GM19240 (cell line): ENCODE measurements around the gene FAM9A.
A peak's percentile ranks its signal among the peaks of the same experiment; 100 is the strongest.

Experiments used
- DNase-seq: peaks from one replicate; pipeline ENCODE4 v3.0.0; 2011; ENCODE audit warnings: low spot score; ENCODE audit not compliant: insufficient read length

FAM9A gene

DNA sequence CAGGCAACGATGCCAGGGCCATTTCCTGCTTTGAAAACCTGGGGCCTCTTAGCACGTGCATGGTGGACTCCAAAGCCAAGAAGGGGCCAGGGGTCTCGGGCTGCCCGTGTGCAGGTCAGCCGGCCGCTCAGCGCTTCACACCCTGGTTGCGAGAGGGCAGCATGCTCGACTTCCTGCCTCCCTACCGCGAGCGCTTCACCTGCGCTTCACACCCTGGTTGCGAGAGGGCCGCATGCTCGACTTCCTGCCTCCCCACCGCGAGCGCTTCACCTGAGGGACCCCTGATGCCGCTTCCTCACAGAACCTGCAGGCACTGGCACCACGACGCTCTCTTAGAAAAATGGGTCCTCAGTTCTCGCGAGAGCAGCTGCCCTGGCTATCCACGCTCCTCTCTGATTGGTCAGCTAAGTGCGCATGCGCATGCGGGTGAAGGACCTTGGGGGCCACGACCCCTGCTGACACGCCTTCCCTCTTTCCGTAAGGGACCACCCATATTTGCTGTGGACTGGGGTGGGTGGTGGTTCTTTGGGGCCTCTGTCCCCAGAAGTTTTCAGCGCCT is at the start of gene FAM9A:
TSS of gene FAM9A (minus strand) at position 343 of the 559 bp plus-strand sequence. CDS start 1,212 bp downstream, outside the sequence.
- no peak for DNase-seq

DNA sequence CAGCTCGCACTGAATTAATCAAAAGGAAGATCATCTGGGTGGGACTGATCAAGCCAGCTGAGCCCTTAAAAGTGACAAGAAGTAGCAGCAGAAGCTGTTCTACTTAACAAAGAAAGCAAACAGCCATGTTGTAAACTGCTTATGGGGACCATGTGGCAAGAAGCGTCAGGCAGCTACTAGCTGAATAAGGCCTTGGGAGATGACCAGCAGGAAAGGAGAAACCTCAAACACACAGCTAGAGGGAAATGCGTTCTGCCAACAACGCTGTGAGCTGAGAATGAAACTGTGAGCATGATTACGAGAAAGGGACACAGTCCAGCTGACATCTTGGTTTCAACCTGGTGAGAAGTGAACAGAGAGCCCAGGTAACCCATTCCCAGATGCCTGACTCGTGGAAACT is 49.3 kb upstream of the FAM9A start:
- no peak for DNase-seq

DNA sequence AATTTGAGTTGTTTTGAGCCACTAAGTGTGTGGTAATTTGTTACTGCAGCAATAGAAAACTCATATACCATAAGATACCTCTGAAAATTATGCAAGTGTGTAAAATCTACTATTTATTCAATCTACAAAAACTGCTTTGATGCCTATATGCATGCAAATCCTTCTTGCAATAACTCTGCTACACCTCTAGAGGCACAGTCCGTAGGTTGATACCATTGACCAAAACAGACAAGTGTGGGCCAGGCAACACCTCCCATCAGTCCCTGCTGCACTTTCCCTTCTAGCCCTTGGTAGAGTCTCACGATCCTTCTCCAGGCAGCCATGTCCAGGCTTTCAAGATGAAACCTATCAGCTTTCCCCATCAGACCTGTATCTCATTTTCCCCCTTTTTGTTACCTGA is 48.8 kb upstream of the FAM9A start:
- no peak for DNase-seq

DNA sequence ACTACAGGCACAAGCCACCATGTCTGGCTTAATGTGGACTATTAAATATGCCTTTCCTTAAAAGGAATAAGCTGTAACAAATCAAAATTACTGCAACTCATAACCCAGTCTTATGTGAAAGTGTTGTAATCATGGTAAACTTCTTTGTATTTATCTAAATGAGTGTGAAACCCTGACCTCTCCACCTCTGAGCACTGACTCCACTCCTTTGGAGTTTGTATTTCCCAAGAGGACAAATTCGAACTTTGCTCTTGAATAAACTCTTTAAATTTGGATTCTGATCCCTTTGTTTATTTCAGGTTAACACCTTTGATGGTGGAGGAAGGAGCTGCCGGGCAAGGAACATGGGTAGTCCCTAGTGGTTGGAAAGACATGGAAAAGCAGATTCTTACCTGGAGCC is 48.3 kb upstream of the FAM9A start:
- DNase-seq: no peak

DNA sequence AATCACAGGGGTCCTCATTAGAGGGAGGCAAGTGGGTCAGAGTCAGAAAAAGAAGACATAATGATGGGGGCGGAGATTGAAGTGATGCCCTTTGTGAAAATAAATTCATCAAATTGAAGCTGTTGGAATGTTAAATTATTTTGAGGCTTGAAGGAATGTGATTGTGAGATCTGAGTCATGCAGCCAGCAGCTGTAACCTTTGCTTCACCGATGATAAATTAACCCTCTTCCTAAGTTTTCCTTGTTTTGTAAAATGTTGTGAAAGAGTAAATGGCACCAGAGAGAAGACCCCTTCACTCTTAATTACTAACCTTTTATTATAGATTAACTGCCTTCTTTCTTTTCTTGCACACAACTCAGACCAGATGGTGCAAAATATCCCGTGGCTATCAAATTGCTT is 47.7 kb upstream of the FAM9A start:
- DNase-seq: no peak

DNA sequence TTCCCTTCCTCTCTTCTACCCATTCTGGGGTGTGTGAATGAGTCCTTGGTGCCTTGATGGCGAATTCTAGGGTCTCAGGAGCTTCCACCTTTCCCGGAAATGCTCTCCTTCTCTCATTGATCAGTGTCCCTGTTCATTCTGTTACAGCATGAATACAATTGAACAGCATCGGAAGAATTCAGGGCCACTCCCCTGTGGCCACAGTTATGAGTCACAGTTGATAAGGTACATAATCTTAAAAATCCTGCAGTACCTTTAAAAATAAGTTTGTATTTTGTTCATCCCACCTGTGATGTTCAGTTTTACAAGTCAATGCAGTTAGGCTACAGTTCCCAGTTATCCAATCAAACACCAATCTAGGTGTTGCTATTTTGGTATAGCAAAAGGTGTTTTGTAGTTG is 47.3 kb upstream of the FAM9A start:
- DNase-seq: no peak

DNA sequence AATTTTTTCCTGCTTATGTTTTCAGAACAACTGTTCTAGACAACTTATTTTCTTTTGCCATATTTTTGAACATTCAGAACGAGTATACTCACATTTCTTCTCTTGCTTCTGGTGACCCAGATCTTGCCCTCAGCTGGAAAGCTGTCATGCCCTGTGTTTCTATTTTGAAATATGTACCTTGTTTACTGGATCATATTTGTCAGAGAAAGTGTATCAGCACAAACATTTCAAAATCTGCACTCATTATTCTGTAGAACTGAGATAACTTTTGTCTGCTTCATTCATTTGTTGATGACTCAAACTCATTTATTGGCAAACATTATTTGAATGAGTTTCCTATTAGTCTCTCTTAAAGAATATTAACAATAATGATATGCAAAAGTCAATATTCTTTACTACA is 46.2 kb upstream of the FAM9A start:
- no peak for DNase-seq

DNA sequence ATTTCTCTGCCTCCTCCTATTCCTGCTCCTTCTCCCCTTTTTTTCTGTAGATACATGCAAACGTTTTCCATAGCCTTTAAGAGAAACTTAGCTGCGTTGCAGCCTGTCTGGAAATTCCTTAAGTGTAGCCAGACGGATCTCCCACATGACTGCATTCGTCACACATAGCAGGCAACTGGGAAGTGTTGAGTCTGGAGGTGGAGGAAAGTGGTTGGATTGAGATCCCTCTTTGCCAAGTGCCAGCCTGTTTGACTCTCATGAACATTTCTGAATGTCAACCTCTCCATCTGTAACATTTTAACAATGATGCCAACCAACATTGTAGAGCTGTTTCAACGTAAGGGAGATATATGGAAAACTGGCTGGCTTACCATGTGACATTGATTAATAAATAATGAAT is 45.1 kb upstream of the FAM9A start:
- DNase-seq: no peak

DNA sequence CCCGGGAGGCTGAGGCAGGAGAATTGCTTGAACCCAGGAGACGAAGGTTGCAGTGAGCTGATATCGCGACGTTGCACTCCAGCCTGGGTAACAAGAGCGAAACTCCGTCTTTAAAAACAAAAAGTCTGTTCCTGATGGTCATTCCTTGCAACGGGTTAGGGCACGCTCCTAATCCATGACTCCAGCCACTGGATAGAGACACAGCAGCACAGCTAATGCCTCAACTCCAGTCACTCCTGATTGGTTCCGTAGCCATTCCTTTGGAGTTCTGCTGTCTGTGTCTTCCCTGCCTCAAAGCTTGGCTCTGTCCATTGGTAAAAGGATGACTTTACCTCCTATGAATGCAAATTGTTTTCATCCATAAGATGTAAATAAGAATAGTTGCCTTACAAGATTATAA is 44.3 kb upstream of the FAM9A start:
- DNase-seq: no peak

DNA sequence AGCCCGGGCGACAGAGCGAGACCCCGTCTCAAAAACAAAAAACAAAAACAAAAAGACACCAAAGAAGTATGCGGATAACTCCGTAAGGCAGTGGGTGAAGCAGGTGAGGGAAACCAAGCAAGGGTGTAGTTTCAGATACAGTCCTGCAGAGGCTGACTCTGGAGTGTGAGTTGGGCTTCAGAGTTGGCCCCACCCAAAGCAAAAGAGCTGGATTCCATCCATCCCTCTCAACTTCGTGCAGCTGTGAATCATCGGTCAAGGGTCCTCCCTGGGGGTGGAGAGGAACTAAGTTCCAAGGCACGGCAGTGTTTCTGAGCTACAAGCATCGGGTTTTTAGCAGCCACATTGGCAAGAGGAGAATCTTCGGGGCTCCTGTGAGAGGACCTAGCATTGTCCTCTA is 43.9 kb upstream of the FAM9A start:
- no peak for DNase-seq

DNA sequence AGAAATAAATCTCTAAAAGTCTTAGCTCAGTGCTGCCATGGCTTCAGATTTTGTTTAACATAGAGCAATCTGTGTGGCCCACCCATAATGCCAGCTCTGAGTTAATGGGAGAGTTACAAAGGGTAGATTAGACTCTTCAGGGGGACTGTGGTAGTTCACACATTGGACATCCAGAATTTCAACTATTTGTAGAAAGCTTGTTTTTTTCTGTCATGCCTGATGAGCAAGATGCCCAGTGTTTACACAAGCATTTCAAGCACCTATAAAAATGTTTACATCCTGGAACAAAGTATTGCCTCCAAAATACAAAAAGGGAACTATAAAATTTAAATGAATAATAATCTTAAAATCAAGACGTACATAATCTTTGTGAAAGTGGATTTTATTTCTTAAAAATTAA is 43.0 kb upstream of the FAM9A start:
- DNase-seq: no peak

DNA sequence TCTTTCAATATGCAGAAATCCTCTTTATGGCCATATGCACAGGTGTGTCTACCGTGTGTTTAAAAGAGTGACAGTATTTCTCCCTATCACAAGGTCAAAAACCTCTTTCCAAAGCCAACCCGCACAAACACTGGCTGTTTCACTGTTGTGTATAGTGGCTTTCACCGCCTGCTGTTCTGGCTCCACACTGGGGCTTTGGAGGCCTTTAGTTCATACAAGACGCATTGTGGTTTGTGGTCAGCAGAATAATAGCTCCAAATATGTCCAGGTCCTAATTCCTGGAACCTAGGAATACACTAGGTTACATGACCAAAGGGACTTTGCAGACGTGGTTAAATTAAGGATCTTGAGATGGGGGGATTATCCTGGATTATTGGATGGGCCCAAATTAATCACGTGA is 40.7 kb upstream of the FAM9A start:
- DNase-seq: no peak

DNA sequence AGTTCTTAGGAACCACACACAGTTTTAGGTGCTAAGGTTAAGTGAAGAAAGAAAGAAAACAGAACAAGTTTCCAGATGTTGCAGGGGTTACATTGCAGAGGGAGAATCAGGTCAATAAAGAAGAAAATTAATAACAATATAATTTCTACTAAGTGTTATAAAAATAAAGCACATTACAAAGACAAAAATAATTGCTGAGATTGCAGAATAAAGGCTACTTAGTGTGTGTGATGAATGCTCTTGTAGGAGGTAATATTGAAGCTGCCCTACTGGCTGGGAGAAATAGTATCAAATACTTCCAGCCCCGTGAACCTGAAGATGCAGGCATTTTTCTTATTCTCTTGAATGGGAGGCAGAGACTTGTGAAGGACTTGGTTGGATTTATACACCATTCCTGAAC is 33.2 kb upstream of the FAM9A start:
- no peak for DNase-seq

DNA sequence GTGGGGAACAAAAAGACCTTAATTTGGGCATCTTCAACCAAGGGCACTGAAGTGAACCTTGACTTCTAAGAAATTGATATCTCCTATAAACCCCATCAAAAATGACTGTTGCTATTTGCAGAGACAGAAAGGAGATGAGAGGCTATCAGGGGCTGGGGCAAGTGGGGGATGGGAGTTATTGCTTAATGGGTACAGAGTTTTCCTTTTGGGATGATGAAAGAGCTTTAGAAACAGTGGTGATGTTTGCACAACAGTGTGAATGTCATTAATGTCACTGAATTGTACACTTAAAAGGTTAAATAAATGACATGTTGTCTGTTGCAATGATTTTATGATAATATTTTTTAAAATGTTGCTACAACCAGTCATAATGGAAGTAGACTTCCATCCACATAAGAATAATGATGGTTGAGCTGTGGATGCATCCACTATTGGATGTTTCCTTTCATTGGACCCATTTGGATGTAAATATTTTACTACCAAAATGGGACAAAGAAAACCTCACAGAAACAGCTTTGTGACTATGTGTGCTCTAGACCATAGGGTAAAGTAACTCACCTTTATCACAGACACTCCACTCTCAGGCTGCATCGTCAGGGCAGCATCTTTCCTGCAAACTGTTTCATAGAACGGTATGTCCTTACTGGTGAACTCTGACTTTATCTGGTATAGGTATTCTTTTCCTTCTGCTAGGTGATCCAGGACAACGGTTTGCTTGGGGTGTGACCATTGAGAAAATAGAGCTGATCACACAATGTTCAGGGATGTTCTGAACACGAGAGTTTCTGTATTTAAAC is 31.6 kb upstream of the FAM9A start:
- no peak for DNase-seq

DNA sequence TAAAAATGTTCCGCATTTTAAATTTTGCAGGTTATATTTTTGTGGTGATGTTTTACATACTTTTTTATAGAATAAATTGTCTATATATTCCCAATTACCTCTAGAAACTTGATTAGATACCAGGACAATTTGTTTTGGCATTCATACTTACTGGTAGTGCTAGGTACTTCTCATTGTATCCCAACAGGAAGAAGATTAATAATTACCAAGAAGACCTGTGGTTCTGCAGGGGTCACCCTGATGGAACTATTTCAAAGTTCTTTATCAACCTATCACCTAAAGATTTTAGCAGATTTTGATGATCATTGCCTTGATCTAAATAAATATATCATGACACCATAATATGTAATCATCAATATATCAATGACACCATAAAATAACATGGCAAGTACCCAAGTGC is 22.5 kb upstream of the FAM9A start:
- DNase-seq: no peak

DNA sequence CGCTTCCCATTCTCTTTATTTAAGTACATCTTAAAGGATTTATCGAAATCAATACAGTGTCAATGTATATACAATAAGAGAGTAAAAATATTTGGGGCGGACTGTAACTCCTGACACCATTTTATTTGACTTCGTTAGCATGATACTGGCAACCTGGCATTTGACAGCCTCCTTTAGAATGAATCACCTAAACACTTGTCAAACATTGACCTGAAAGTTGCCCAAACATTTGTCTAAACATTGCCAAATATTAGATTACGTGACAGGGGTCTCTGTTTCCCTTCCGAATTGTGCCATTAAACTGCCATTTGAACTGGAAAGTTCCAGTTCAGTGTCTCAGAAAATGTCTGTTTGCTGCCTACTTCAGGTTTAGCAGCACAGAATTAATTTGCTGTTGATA is 20.8 kb upstream of the FAM9A start:
- no peak for DNase-seq

DNA sequence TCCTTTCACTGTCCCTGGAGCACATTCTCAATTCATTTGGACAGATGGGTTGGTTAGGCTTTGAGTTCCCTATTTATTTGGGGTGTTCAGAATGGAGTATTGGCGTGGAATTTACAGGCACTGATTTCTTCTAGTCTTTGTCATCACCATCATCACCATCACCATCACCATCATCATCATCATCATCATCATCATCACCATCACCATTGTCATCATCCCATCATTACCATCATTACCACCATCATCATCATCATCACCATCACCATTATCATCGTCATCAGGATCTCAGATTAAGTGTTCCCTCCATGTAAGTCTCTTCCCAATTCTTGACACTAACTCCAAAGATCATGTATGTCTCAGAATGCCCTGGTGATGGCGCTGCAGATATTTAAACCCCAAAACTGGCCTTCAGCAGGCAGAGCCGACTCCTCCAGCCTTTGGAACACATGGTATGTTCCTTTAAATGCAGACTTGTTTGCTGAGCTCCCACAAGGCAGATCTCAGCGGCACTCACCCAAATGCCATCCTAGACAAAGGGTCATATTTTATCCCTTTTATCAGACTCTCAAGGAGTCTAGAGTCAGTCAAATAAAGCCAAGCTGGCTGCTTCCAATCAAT is 19.8 kb upstream of the FAM9A start:
- DNase-seq: no peak

DNA sequence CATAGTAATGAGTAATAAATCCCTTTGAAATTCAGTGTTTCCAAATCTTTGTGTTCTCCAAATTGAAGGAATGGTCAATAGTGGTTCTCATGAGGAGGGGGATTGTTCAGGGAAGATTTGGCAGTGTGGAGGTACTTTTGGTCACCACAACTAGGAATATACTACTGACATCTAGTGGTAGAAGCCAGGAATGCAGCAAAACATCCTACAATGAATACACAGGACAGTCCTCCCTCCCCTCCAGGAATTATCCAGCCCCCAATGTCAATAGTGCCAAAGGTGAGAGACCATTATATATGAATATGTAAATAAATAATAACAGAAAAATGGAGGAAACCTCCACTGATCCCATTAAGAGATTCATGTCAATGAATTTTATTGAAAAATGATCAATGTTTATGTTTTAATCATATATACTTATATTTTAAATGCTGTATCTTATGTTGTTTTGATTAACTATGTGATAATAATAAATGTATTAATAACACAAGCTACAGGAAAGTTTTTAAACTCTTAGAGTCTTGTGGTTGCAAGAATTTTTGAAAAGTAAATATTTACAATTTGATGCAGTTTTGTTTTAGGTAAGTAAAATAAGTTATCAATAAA is 14.4 kb upstream of the FAM9A start:
- DNase-seq: peak; percentile 15

DNA sequence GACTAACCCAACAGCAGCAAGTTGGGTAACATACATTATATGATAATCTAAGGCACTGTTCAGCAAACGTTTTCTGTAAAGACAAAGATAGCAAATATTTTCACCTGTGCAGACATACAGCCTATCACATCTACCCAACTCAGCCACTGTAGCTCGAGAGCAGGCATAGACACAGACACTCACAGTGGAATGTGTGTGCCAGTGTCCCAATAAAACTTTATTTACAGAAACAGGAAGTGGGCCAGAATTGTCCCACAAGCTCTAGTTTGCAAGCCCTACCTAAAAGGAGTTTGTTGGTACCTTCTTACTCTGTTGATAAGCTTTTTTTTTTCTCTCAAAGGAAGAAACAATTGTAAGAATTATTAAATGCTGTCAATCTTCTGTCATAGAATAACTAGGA is 11.9 kb upstream of the FAM9A start:
- DNase-seq: no peak

DNA sequence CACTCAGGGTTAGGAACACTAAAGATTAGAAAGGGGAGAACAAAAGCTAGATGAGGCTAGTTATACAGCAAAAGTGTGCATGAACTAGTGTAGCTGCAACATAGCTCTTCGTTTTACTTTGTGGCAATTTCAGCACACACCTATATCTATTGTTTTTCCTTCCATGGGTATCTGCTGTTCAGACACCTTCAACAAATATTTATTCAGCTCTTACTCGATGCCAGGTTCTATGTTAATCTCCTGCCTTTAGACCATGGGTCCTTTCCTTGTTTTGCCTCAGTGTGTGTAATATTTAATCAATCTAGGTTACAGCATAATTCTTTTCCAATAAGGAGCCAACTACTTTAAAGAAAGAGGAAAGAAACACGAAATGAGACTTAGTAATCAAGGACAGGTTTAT is 10.4 kb upstream of the FAM9A start:
- no peak for DNase-seq

DNA sequence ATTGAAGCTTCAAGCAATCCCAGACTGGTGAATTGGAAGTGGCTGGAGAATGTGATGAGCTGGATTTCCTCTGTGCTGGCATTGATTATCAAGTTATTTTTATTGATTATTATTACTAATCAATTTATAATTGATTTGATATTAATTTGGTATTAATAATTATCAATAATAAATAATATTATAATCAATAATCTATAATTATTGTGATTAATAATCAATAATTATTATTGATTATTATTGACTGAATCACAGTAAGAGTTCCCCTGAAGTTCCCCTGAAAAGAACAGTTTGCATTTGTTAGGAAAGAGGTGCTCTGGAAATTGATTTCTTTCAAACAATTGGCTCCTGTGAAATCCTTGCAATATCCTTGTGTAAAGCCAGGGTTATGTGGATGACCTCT is 7.5 kb upstream of the FAM9A start:
- DNase-seq: no peak

DNA sequence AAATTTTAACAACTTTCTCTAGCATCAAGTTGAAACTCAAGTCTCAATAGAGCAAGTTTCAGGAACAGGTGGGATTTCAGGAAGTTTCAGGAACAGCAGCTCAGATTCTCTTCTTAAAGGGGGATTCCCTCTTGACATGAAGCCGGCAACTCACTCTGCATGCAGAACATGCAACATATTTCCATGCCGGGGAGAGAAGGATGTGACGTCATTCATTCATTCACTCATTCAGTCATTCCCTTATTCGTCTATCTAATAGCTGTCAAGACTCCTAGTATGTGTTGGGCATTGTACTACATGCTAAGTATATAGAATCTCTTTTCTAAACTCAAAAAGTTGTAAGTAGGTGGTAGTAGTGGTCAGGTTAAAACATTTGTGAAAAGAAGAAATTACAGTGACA is 4.8 kb upstream of the FAM9A start:
- no peak for DNase-seq

DNA sequence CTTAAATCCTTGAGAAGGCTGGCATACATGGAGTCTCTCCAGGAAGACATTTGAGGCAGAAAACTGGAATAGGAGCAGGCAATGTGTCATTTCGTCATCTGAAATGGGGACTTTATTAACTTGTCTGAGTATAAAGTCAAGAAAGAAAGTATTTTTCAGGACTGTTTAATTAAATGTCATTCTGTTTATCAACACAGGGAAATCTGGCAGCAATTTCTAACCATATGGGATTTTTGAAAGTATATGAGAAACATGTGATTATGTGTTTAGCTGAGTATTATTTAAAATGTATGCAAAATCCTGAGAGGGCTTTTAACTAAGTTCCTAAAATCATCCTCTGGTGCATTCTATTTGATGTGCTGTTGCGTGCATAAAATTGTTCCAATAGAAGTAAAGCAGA is 3.9 kb upstream of the FAM9A start:
- DNase-seq: no peak
